ENCODE measurements around the gene CLK2.

The CLK2 gene

GRCh38 chr1:155273343-155274245 is at the start of gene CLK2:
Gene CLK2, minus strand, starts transcription at chr1:155273504. Its CDS starts 2,527 bp downstream, at chr1:155270977.
- H3K9ac ChIP-seq (ENCODE audit: low read depth in 1 of 2, low read length in 2 of 2) = peak within 1 kb of the TSS; percentile 71
- H3K36me3 ChIP-seq (ENCODE audit: control insufficient read depth in 1 of 2, insufficient read depth in 2 of 2, low read length in 2 of 2) = peaks cover 20 to 27% of the 10 kb centered on the region in 2 donors
- H3K4me1 ChIP-seq (ENCODE audit: control insufficient read depth in 1 of 2, insufficient read depth in 2 of 2, low read length in 2 of 2) = peaks cover 10 to 22% of the 10 kb centered on the region in 2 donors
- peak within 1 kb of the TSS; percentile 82 for H3K27ac ChIP-seq (ENCODE audit: low read depth, low read length)
- peak within 1 kb of the TSS; percentile 56 to 76 for H3K4me3 ChIP-seq (ENCODE audit: low read depth in 1 of 2, low read length in 2 of 2)
- no peaks in the 10 kb centered on the region for H3K27me3 ChIP-seq (ENCODE audit: control insufficient read depth in 1 of 2, insufficient read depth in 2 of 2, low read length in 2 of 2)
- no peaks in the 10 kb centered on the region for H3K9me3 ChIP-seq (ENCODE audit: control insufficient read depth in 1 of 2, low read length in 2 of 2)

DNA sequence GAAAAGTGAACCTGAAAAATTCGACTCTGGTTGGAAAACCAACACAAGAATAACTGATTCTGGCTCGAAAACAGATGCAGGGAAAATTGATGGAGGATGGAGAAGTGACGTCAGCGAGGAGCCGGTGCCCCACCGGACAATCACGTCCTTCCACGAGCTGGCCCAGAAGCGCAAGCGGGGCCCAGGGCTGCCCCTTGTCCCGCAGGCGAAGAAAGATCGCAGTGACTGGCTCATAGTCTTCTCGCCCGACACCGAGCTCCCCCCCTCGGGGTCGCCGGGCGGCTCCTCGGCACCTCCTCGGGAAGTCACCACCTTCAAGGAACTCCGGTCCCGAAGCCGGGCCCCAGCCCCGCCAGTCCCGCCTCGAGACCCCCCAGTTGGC is 49.3 kb upstream of the CLK2 start:
- H3K9ac ChIP-seq (ENCODE audit: low read depth in 1 of 2, low read length in 2 of 2) = peak overlapping the region; percentile 15 to 80
- no peaks in the 10 kb centered on the region for H3K27me3 ChIP-seq (ENCODE audit: control insufficient read depth in 1 of 2, insufficient read depth in 2 of 2, low read length in 2 of 2)
- no peaks in the 10 kb centered on the region for H3K9me3 ChIP-seq (ENCODE audit: control insufficient read depth in 1 of 2, low read length in 2 of 2)
- H3K27ac ChIP-seq (ENCODE audit: low read depth, low read length) = peak overlapping the region; percentile 54
- peaks cover 9 to 30% of the 10 kb centered on the region in 2 donors for H3K36me3 ChIP-seq (ENCODE audit: control insufficient read depth in 1 of 2, insufficient read depth in 2 of 2, low read length in 2 of 2)
- peaks cover 36 to 48% of the 10 kb centered on the region in 2 donors for H3K4me1 ChIP-seq (ENCODE audit: control insufficient read depth in 1 of 2, insufficient read depth in 2 of 2, low read length in 2 of 2)
- peak overlapping the region; percentile 66 to 95 for H3K4me3 ChIP-seq (ENCODE audit: low read depth in 1 of 2, low read length in 2 of 2)

- H3K9ac ChIP-seq (ENCODE audit: low read depth in 1 of 2, low read length in 2 of 2) = peak overlapping the region in 1 of 2 donors; percentile 8
Measured at GRCh38 chr1:155321639-155322503, 48.6 kb upstream of the CLK2 start.

GRCh38 chr1:155320661-155321617 is 47.6 kb upstream of the CLK2 start, which contains the start of gene RUSC1:
Gene RUSC1, plus strand, starts transcription at chr1:155320894. Its CDS starts 880 bp downstream, at chr1:155321774.
- peaks cover 5 to 22% of the 10 kb centered on the region in 2 donors for H3K36me3 ChIP-seq (ENCODE audit: control insufficient read depth in 1 of 2, insufficient read depth in 2 of 2, low read length in 2 of 2)
- peak within 1 kb of the TSS; percentile 69 to 70 for H3K4me3 ChIP-seq (ENCODE audit: low read depth in 1 of 2, low read length in 2 of 2)
- peak within 1 kb of the TSS; percentile 55 to 69 for H3K9ac ChIP-seq (ENCODE audit: low read depth in 1 of 2, low read length in 2 of 2)
- H3K9me3 ChIP-seq (ENCODE audit: control insufficient read depth in 1 of 2, low read length in 2 of 2) = no peaks in the 10 kb centered on the region
- peaks cover 39 to 52% of the 10 kb centered on the region in 2 donors for H3K4me1 ChIP-seq (ENCODE audit: control insufficient read depth in 1 of 2, insufficient read depth in 2 of 2, low read length in 2 of 2)
- no peaks in the 10 kb centered on the region for H3K27me3 ChIP-seq (ENCODE audit: control insufficient read depth in 1 of 2, insufficient read depth in 2 of 2, low read length in 2 of 2)
- peak within 1 kb of the TSS; percentile 27 for H3K27ac ChIP-seq (ENCODE audit: low read depth, low read length)

More at GRCh38 chr1:155321639-155322503, 48.6 kb upstream of the CLK2 start:
- no peaks in the 10 kb centered on the region for H3K9me3 ChIP-seq (ENCODE audit: control insufficient read depth in 1 of 2, low read length in 2 of 2)
- peak overlapping the region; percentile 66 to 95 for H3K4me3 ChIP-seq (ENCODE audit: low read depth in 1 of 2, low read length in 2 of 2)
- H3K36me3 ChIP-seq (ENCODE audit: control insufficient read depth in 1 of 2, insufficient read depth in 2 of 2, low read length in 2 of 2) = peaks cover 5 to 23% of the 10 kb centered on the region in 2 donors
- peaks cover 41 to 48% of the 10 kb centered on the region in 2 donors for H3K4me1 ChIP-seq (ENCODE audit: control insufficient read depth in 1 of 2, insufficient read depth in 2 of 2, low read length in 2 of 2)
- no peaks in the 10 kb centered on the region for H3K27me3 ChIP-seq (ENCODE audit: control insufficient read depth in 1 of 2, insufficient read depth in 2 of 2, low read length in 2 of 2)
- H3K27ac ChIP-seq (ENCODE audit: low read depth, low read length) = no peak overlapping the region

GRCh38 chr1:155320252-155320651 is 46.9 kb upstream of the CLK2 start:
- Histone ChIP-seq H3K36me3 (ENCODE audit: control insufficient read depth in 1 of 2, insufficient read depth in 2 of 2, low read length in 2 of 2) (peaks cover 5 to 22% of the 10 kb centered on the region in 2 donors), H3K4me1 (ENCODE audit: control insufficient read depth in 1 of 2, insufficient read depth in 2 of 2, low read length in 2 of 2) (peaks cover 32 to 45% of the 10 kb centered on the region in 2 donors), H3K27ac (ENCODE audit: low read depth, low read length) (no peak overlapping the region), H3K9ac (ENCODE audit: low read depth in 1 of 2, low read length in 2 of 2) (peak overlapping the region; percentile 55 to 69), H3K27me3 (ENCODE audit: control insufficient read depth in 1 of 2, insufficient read depth in 2 of 2, low read length in 2 of 2) (no peaks in the 10 kb centered on the region), H3K9me3 (ENCODE audit: control insufficient read depth in 1 of 2, low read length in 2 of 2) (no peaks in the 10 kb centered on the region), H3K4me3 (ENCODE audit: low read depth in 1 of 2, low read length in 2 of 2) (peak overlapping the region; percentile 69 to 70)

- Histone ChIP-seq H3K4me1 (ENCODE audit: control insufficient read depth in 1 of 2, insufficient read depth in 2 of 2, low read length in 2 of 2) (peaks cover 30 to 40% of the 10 kb centered on the region in 2 donors), H3K4me3 (ENCODE audit: low read depth in 1 of 2, low read length in 2 of 2) (no peak overlapping the region), H3K36me3 (ENCODE audit: control insufficient read depth in 1 of 2, insufficient read depth in 2 of 2, low read length in 2 of 2) (peaks cover 5 to 28% of the 10 kb centered on the region in 2 donors), H3K9ac (ENCODE audit: low read depth in 1 of 2, low read length in 2 of 2) (peak overlapping the region in 1 of 2 donors; percentile 21), H3K9me3 (ENCODE audit: control insufficient read depth in 1 of 2, low read length in 2 of 2) (no peaks in the 10 kb centered on the region), H3K27me3 (ENCODE audit: control insufficient read depth in 1 of 2, insufficient read depth in 2 of 2, low read length in 2 of 2) (no peaks in the 10 kb centered on the region), H3K27ac (ENCODE audit: low read depth, low read length) (no peak overlapping the region)
Measured at GRCh38 chr1:155319536-155319935, 46.2 kb upstream of the CLK2 start.

GRCh38 chr1:155318082-155318481 is 44.8 kb upstream of the CLK2 start:
- Histone ChIP-seq H3K27me3 (ENCODE audit: control insufficient read depth in 1 of 2, insufficient read depth in 2 of 2, low read length in 2 of 2) (no peaks in the 10 kb centered on the region), H3K4me1 (ENCODE audit: control insufficient read depth in 1 of 2, insufficient read depth in 2 of 2, low read length in 2 of 2) (peaks cover 30 to 40% of the 10 kb centered on the region in 2 donors), H3K27ac (ENCODE audit: low read depth, low read length) (no peak overlapping the region), H3K36me3 (ENCODE audit: control insufficient read depth in 1 of 2, insufficient read depth in 2 of 2, low read length in 2 of 2) (peaks cover 5 to 39% of the 10 kb centered on the region in 2 donors), H3K4me3 (ENCODE audit: low read depth in 1 of 2, low read length in 2 of 2) (no peak overlapping the region), H3K9ac (ENCODE audit: low read depth in 1 of 2, low read length in 2 of 2) (no peak overlapping the region), H3K9me3 (ENCODE audit: control insufficient read depth in 1 of 2, low read length in 2 of 2) (no peaks in the 10 kb centered on the region)

GRCh38 chr1:155316922-155317321 is 43.6 kb upstream of the CLK2 start:
- no peak overlapping the region for H3K27ac ChIP-seq (ENCODE audit: low read depth, low read length)
- peaks cover 22 to 32% of the 10 kb centered on the region in 2 donors for H3K4me1 ChIP-seq (ENCODE audit: control insufficient read depth in 1 of 2, insufficient read depth in 2 of 2, low read length in 2 of 2)
- H3K27me3 ChIP-seq (ENCODE audit: control insufficient read depth in 1 of 2, insufficient read depth in 2 of 2, low read length in 2 of 2) = no peaks in the 10 kb centered on the region
- peak overlapping the region in 1 of 2 donors; percentile 31 for H3K4me3 ChIP-seq (ENCODE audit: low read depth in 1 of 2, low read length in 2 of 2)
- H3K9me3 ChIP-seq (ENCODE audit: control insufficient read depth in 1 of 2, low read length in 2 of 2) = no peaks in the 10 kb centered on the region
- no peak overlapping the region for H3K9ac ChIP-seq (ENCODE audit: low read depth in 1 of 2, low read length in 2 of 2)
- H3K36me3 ChIP-seq (ENCODE audit: control insufficient read depth in 1 of 2, insufficient read depth in 2 of 2, low read length in 2 of 2) = peaks cover 10 to 49% of the 10 kb centered on the region in 2 donors

- Histone ChIP-seq H3K4me3 (ENCODE audit: low read depth in 1 of 2, low read length in 2 of 2) (no peak overlapping the region), H3K9me3 (ENCODE audit: control insufficient read depth in 1 of 2, low read length in 2 of 2) (no peaks in the 10 kb centered on the region), H3K4me1 (ENCODE audit: control insufficient read depth in 1 of 2, insufficient read depth in 2 of 2, low read length in 2 of 2) (peaks cover 22 to 29% of the 10 kb centered on the region in 2 donors), H3K9ac (ENCODE audit: low read depth in 1 of 2, low read length in 2 of 2) (no peak overlapping the region), H3K36me3 (ENCODE audit: control insufficient read depth in 1 of 2, insufficient read depth in 2 of 2, low read length in 2 of 2) (peaks cover 5 to 38% of the 10 kb centered on the region in 2 donors), H3K27ac (ENCODE audit: low read depth, low read length) (no peak overlapping the region), H3K27me3 (ENCODE audit: control insufficient read depth in 1 of 2, insufficient read depth in 2 of 2, low read length in 2 of 2) (no peaks in the 10 kb centered on the region)
Measured at GRCh38 chr1:155313261-155313660, 40.0 kb upstream of the CLK2 start.

Data from duodenal mucosa (tissue), 2 donors.